ENCODE measurements around the gene IGSF21.

IGSF21 gene

GRCh38 chr1:18204575-18204974 lies 97.0 kb downstream of the IGSF21 start:
- Histone ChIP-seq H3K27ac (ENCODE audit: low read length) (no peak overlapping the region), H3K4me1 (ENCODE audit: control insufficient read depth, low read depth, low read length) (peaks cover 11% of the 10 kb centered on the region), H3K4me3 (ENCODE audit: low read length) (no peak overlapping the region)

GRCh38 chr1:18205319-18205718 lies 97.7 kb downstream of the IGSF21 start:
- Histone ChIP-seq H3K4me1 (ENCODE audit: control insufficient read depth, low read depth, low read length) (peaks cover 7% of the 10 kb centered on the region), H3K9ac (ENCODE audit: low read length) (no peak overlapping the region)

More at GRCh38 chr1:18204575-18204974, 97.0 kb downstream of the IGSF21 start:
- no peaks in the 10 kb centered on the region for H3K36me3 ChIP-seq (ENCODE audit: control insufficient read depth, low read depth, low read length)
- no peaks in the 10 kb centered on the region for H3K27me3 ChIP-seq (ENCODE audit: control insufficient read depth, insufficient read depth, low read length)
- no peaks in the 10 kb centered on the region for H3K9me3 ChIP-seq (ENCODE audit: control insufficient read depth, low read depth, low read length)
- H3K9ac ChIP-seq (ENCODE audit: low read length): no peak overlapping the region

GRCh38 chr1:18211764-18212163 lies 104.2 kb downstream of the IGSF21 start:
- no peak overlapping the region for H3K4me3 ChIP-seq (ENCODE audit: low read length)
- H3K27ac ChIP-seq (ENCODE audit: low read length): no peak overlapping the region
- H3K36me3 ChIP-seq (ENCODE audit: control insufficient read depth, low read depth, low read length): no peaks in the 10 kb centered on the region
- no peak overlapping the region for H3K9ac ChIP-seq (ENCODE audit: low read length)
- no peaks in the 10 kb centered on the region for H3K9me3 ChIP-seq (ENCODE audit: control insufficient read depth, low read depth, low read length)
- no peaks in the 10 kb centered on the region for H3K27me3 ChIP-seq (ENCODE audit: control insufficient read depth, insufficient read depth, low read length)
- H3K4me1 ChIP-seq (ENCODE audit: control insufficient read depth, low read depth, low read length): peaks cover 7% of the 10 kb centered on the region

More at GRCh38 chr1:18205319-18205718, 97.7 kb downstream of the IGSF21 start:
- H3K27me3 ChIP-seq (ENCODE audit: control insufficient read depth, insufficient read depth, low read length): no peaks in the 10 kb centered on the region
- H3K9me3 ChIP-seq (ENCODE audit: control insufficient read depth, low read depth, low read length): no peaks in the 10 kb centered on the region
- no peaks in the 10 kb centered on the region for H3K36me3 ChIP-seq (ENCODE audit: control insufficient read depth, low read depth, low read length)
- H3K27ac ChIP-seq (ENCODE audit: low read length): no peak overlapping the region
- H3K4me3 ChIP-seq (ENCODE audit: low read length): no peak overlapping the region

GRCh38 chr1:18217398-18218043 lies 109.9 kb downstream of the IGSF21 start:
- Histone ChIP-seq H3K27me3 (ENCODE audit: control insufficient read depth, insufficient read depth, low read length) (no peaks in the 10 kb centered on the region), H3K9ac (ENCODE audit: low read length) (no peak overlapping the region), H3K4me1 (ENCODE audit: control insufficient read depth, low read depth, low read length) (no peaks in the 10 kb centered on the region), H3K36me3 (ENCODE audit: control insufficient read depth, low read depth, low read length) (no peaks in the 10 kb centered on the region), H3K9me3 (ENCODE audit: control insufficient read depth, low read depth, low read length) (no peaks in the 10 kb centered on the region), H3K27ac (ENCODE audit: low read length) (no peak overlapping the region), H3K4me3 (ENCODE audit: low read length) (no peak overlapping the region)

- Histone ChIP-seq H3K27me3 (ENCODE audit: control insufficient read depth, insufficient read depth, low read length) (no peaks in the 10 kb centered on the region), H3K36me3 (ENCODE audit: control insufficient read depth, low read depth, low read length) (no peaks in the 10 kb centered on the region), H3K4me3 (ENCODE audit: low read length) (no peak overlapping the region), H3K27ac (ENCODE audit: low read length) (no peak overlapping the region), H3K9ac (ENCODE audit: low read length) (no peak overlapping the region), H3K9me3 (ENCODE audit: control insufficient read depth, low read depth, low read length) (peaks cover 7% of the 10 kb centered on the region), H3K4me1 (ENCODE audit: control insufficient read depth, low read depth, low read length) (peaks cover 15% of the 10 kb centered on the region)
Observed at GRCh38 chr1:18229625-18230024, 122.0 kb downstream of the IGSF21 start.

GRCh38 chr1:18230321-18230720 lies 122.7 kb downstream of the IGSF21 start:
- H3K4me1 ChIP-seq (ENCODE audit: control insufficient read depth, low read depth, low read length): peaks cover 15% of the 10 kb centered on the region
- no peak overlapping the region for H3K9ac ChIP-seq (ENCODE audit: low read length)
- no peaks in the 10 kb centered on the region for H3K27me3 ChIP-seq (ENCODE audit: control insufficient read depth, insufficient read depth, low read length)
- H3K4me3 ChIP-seq (ENCODE audit: low read length): no peak overlapping the region
- no peaks in the 10 kb centered on the region for H3K36me3 ChIP-seq (ENCODE audit: control insufficient read depth, low read depth, low read length)
- H3K9me3 ChIP-seq (ENCODE audit: control insufficient read depth, low read depth, low read length): peaks cover 7% of the 10 kb centered on the region
- H3K27ac ChIP-seq (ENCODE audit: low read length): no peak overlapping the region

- H3K9ac ChIP-seq (ENCODE audit: low read length): no peak overlapping the region
- H3K4me1 ChIP-seq (ENCODE audit: control insufficient read depth, low read depth, low read length): peaks cover 15% of the 10 kb centered on the region
- no peak overlapping the region for H3K27ac ChIP-seq (ENCODE audit: low read length)
- H3K4me3 ChIP-seq (ENCODE audit: low read length): no peak overlapping the region
- H3K36me3 ChIP-seq (ENCODE audit: control insufficient read depth, low read depth, low read length): no peaks in the 10 kb centered on the region
- H3K9me3 ChIP-seq (ENCODE audit: control insufficient read depth, low read depth, low read length): peaks cover 7% of the 10 kb centered on the region
- no peaks in the 10 kb centered on the region for H3K27me3 ChIP-seq (ENCODE audit: control insufficient read depth, insufficient read depth, low read length)
Observed at GRCh38 chr1:18230840-18231239, 123.2 kb downstream of the IGSF21 start.

GRCh38 chr1:18232052-18232451 lies 124.5 kb downstream of the IGSF21 start:
- Histone ChIP-seq H3K4me3 (ENCODE audit: low read length) (no peak overlapping the region), H3K27ac (ENCODE audit: low read length) (no peak overlapping the region), H3K27me3 (ENCODE audit: control insufficient read depth, insufficient read depth, low read length) (no peaks in the 10 kb centered on the region), H3K4me1 (ENCODE audit: control insufficient read depth, low read depth, low read length) (peaks cover 15% of the 10 kb centered on the region), H3K9ac (ENCODE audit: low read length) (no peak overlapping the region), H3K9me3 (ENCODE audit: control insufficient read depth, low read depth, low read length) (peaks cover 7% of the 10 kb centered on the region), H3K36me3 (ENCODE audit: control insufficient read depth, low read depth, low read length) (no peaks in the 10 kb centered on the region)

- Histone ChIP-seq H3K36me3 (ENCODE audit: control insufficient read depth, low read depth, low read length) (no peaks in the 10 kb centered on the region), H3K9ac (ENCODE audit: low read length) (no peak overlapping the region), H3K4me3 (ENCODE audit: low read length) (no peak overlapping the region), H3K9me3 (ENCODE audit: control insufficient read depth, low read depth, low read length) (peaks cover 7% of the 10 kb centered on the region), H3K27ac (ENCODE audit: low read length) (no peak overlapping the region), H3K4me1 (ENCODE audit: control insufficient read depth, low read depth, low read length) (peaks cover 15% of the 10 kb centered on the region), H3K27me3 (ENCODE audit: control insufficient read depth, insufficient read depth, low read length) (no peaks in the 10 kb centered on the region)
Observed at GRCh38 chr1:18233176-18233864, 125.7 kb downstream of the IGSF21 start.

- Histone ChIP-seq H3K9ac (ENCODE audit: low read length) (no peak overlapping the region), H3K36me3 (ENCODE audit: control insufficient read depth, low read depth, low read length) (no peaks in the 10 kb centered on the region), H3K27ac (ENCODE audit: low read length) (no peak overlapping the region), H3K4me1 (ENCODE audit: control insufficient read depth, low read depth, low read length) (peaks cover 25% of the 10 kb centered on the region), H3K9me3 (ENCODE audit: control insufficient read depth, low read depth, low read length) (peaks cover 7% of the 10 kb centered on the region), H3K27me3 (ENCODE audit: control insufficient read depth, insufficient read depth, low read length) (no peaks in the 10 kb centered on the region), H3K4me3 (ENCODE audit: low read length) (no peak overlapping the region)
Observed at GRCh38 chr1:18234790-18235242, 127.2 kb downstream of the IGSF21 start.

GRCh38 chr1:18237371-18237770 lies 129.8 kb downstream of the IGSF21 start:
- no peaks in the 10 kb centered on the region for H3K9me3 ChIP-seq (ENCODE audit: control insufficient read depth, low read depth, low read length)
- H3K4me3 ChIP-seq (ENCODE audit: low read length): no peak overlapping the region
- peaks cover 21% of the 10 kb centered on the region for H3K4me1 ChIP-seq (ENCODE audit: control insufficient read depth, low read depth, low read length)
- no peak overlapping the region for H3K9ac ChIP-seq (ENCODE audit: low read length)
- H3K36me3 ChIP-seq (ENCODE audit: control insufficient read depth, low read depth, low read length): no peaks in the 10 kb centered on the region
- no peak overlapping the region for H3K27ac ChIP-seq (ENCODE audit: low read length)
- H3K27me3 ChIP-seq (ENCODE audit: control insufficient read depth, insufficient read depth, low read length): no peaks in the 10 kb centered on the region

- Histone ChIP-seq H3K27ac (ENCODE audit: low read length) (no peak overlapping the region), H3K36me3 (ENCODE audit: control insufficient read depth, low read depth, low read length) (no peaks in the 10 kb centered on the region), H3K4me1 (ENCODE audit: control insufficient read depth, low read depth, low read length) (peaks cover 18% of the 10 kb centered on the region), H3K27me3 (ENCODE audit: control insufficient read depth, insufficient read depth, low read length) (no peaks in the 10 kb centered on the region), H3K9me3 (ENCODE audit: control insufficient read depth, low read depth, low read length) (no peaks in the 10 kb centered on the region), H3K4me3 (ENCODE audit: low read length) (no peak overlapping the region), H3K9ac (ENCODE audit: low read length) (no peak overlapping the region)
Observed at GRCh38 chr1:18238190-18238589, 130.6 kb downstream of the IGSF21 start.

Measured in iPS-18a (cell line).